NCI-H2171 (cell line): ENCODE data around the gene HIVEP3.

ENCODE experiments used
- DNase-seq: peaks from one replicate; lab custom pipeline; 2025; lab: John Stamatoyannopoulos, UW

The HIVEP3 gene

GRCh38 chr1:41846625-41847405 is 71.9 kb downstream of the HIVEP3 start:
- no peak for DNase-seq

GRCh38 chr1:41844781-41845272 is 73.9 kb downstream of the HIVEP3 start:
- no peak for DNase-seq

DNA sequence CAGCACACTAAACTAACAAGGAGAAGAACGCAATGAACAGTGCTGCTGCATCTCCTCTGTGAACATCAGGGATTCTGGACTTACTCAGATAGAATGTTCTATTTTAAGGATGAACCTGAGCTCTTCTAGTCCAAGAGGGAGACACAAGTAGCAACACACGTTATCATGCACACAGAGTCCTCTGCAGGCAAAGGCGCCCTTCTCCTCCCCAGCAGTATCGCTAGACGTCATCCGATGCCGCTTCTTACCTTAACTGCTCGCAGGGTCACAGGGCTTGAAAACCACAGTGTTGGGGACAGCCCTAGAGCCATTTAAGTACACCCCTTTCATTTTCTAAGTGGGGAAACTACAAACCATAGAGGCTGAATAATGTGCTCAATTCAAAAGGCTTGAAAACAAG is 74.5 kb downstream of the HIVEP3 start:
- DNase-seq, result no peak

DNA sequence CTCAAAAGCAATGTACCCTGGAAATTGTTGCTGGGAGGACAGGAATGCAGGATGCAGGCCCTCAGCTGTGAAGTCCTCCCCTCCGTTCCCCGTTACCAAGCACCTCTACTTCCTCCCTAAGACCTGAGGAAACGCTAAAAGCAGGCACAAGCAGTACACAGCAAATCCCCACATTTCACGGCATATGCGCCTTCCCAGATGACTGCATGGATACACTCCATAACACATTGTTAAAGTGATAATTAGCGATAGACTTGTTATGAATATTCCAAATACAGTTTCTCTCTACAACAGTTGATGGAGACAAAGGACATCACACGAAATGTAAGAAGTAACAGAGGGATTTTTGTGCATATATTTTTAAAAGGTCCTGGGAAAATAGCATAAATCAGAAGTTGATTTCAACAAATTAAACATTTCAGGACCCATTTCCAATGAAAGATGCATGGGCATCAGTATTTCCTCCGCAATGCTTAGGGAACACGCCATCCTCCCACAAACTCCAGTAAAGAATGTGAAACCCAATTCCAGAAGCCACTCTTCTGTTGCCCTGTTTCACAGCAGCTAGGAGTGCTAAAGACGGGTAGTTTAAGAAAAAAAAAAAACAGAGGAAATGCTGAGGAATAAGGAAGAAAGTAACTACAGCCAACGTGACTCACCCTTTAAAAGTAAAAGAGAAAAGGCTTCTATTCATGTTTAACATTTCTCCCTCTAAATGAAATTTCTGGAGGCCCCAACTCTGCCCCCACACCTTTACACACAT is 75.5 kb downstream of the HIVEP3 start:
- no peak for DNase-seq

- no peak for DNase-seq
Observed at GRCh38 chr1:41842326-41842725, 76.4 kb downstream of the HIVEP3 start.

DNA sequence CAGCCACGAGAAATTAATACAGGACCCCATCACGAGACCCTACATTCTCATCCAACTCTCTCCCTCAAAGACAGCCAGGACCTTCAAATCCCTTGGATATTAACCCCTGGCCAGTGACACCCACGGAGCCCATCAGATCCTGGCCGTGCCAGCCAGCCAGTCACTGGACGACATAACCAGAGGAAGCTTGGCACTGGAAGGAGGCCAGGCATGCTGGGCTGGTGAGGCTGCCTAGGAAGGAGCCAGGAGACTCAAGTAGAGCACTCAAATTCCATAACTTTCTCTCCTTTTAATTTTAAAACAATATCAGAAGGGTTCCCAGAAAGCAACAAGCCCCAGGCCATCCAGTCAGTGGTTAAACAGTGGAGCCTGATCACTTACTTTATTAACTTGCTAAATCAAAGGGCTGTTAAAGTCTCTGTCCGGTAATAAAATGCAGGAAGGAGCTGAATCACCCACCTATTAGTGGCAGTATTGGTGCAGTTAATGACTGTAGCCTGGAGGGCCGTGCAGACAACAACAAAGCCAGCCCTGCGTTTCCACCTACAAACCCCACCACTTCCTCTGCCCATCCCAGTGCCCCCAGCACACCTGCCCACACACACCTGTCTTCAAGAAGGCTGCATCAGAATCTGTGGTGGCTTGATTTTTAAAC is 78.0 kb downstream of the HIVEP3 start:
- DNase-seq, result no peak

GRCh38 chr1:41838266-41838665 is 80.5 kb downstream of the HIVEP3 start:
- no peak for DNase-seq

- no peak for DNase-seq
Observed at GRCh38 chr1:41837691-41838090, 81.0 kb downstream of the HIVEP3 start.

GRCh38 chr1:41835485-41835884 is 83.2 kb downstream of the HIVEP3 start:
- no peak for DNase-seq

DNA sequence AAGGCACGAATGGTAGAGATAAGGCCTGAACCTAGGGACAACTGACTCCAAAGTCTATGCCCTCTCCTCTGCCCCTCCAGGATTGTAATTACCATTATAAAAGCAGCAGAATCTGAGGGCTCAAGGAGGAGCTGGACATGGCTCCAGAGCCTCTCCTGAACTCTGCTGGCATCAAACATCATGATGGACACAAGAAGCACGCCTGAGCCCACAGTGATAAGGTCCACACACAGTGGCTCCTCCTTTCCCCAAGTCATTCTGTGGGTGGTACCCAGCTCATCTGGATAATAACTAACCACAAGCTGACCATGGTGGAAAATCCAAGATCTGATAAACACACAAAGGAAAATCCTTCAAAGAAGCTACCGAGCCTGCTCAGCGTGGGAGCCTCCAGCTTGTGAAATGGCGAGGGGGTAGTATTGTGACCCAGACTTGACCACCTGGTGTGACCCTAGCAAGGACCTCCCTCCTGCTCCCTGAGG is 85.2 kb downstream of the HIVEP3 start:
- no peak for DNase-seq

DNA sequence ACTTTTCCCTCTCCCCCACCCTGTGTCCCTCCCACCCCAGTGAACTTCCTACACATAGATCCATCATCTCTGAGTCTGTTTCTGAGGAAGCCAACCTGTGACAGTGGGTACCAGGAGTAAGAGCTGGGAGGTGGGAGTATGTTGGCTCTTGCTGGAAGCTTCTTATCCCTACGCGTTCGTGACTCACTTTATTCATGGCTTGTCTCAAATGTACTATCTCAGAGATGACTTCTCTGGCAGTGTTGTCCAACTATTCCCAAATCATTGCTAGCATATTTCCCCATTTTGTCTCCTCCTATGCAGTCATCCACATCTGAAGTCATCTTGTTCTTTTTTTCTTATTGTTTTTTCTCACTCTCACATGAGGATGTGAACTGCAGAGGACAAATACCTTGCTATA is 88.0 kb downstream of the HIVEP3 start:
- no peak for DNase-seq

DNA sequence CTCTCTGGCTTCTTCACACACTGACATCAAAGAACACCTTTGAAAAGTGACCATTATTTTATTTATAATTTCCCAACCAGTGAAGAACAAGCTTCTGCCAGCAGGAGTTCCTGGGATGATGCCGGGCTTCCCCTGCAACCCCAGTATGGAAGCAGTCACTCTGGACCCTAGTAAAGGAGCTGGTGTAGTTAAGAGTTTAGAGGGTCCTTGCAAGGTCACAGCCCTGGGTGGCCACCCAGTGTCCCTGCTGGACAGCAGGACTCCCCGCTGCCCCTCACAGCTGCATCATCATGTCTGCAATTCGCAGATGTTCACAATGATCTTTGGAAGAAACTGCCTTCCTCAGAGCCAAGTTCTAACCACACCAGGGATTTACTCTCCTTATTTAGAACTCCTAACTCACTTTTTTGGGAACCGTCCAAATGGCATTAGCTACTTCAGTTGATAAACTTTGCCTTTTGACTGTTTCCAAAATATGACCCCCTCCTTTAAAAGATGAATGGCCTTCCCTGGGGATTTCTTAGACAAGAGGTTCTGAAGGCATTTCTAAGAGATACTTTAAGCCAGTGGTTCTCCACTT is 90.6 kb downstream of the HIVEP3 start:
- no peak for DNase-seq

- no peak for DNase-seq
Observed at GRCh38 chr1:41823471-41823870, 95.3 kb downstream of the HIVEP3 start.

DNA sequence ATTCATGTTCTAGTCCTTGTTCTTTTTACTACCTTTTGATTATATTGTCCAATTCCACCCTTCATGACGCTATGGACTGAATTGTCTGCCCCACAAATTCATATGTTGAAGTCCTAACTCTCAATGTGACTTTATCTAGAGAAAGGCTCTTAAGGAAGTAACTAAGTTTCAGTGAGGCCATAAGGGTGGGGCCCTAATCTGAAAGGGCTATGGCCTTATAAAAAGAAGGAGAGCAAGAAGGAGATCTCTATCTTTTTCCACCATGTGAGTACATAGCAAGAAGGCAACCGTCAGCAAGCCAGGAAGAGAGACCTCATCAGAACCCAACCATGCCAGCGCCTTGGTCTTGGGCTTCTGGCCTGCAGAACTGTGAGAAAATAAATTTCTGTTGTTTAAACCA is 95.9 kb downstream of the HIVEP3 start:
- no peak for DNase-seq

DNA sequence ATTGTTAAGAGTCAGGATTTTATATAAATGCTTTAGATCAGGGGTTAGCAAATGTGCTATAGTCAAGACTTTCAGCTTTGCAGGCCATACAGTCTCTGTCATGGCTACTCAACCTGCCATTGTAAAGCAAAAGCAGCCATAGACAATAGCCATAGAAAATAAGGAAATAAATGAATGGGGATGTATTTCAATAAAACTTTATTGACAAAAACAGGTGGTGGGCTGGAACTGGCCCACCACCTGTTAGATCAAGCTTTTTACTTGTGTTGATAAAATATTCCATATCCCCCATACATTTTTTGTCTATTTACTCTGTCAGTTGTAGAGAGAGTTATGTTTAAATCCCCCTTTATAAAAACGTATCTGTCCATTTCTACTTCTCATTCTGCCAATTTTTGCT is 98.9 kb downstream of the HIVEP3 start:
- DNase-seq, result no peak

- no peak for DNase-seq
Observed at GRCh38 chr1:41819069-41819468, 99.7 kb downstream of the HIVEP3 start.

DNA sequence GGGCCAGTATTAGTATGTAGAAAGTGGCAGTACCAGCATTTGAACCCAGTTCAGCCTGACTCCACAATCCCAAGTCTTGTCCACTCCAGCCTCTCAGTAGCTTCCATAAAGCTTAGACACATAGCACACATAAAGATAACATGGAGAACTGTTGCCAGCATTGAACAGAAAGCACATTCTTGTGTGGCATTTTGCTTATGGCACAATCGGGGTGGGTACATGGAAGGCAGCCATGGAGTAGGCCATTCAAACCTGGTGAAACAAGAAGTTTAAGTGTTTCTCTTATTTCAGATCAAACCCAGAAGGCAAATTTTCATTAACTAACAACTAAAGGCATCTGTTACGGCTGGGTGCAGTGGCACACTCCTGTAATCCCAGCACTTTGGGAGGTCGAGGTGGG is 102.7 kb downstream of the HIVEP3 start:
- no peak for DNase-seq

DNA sequence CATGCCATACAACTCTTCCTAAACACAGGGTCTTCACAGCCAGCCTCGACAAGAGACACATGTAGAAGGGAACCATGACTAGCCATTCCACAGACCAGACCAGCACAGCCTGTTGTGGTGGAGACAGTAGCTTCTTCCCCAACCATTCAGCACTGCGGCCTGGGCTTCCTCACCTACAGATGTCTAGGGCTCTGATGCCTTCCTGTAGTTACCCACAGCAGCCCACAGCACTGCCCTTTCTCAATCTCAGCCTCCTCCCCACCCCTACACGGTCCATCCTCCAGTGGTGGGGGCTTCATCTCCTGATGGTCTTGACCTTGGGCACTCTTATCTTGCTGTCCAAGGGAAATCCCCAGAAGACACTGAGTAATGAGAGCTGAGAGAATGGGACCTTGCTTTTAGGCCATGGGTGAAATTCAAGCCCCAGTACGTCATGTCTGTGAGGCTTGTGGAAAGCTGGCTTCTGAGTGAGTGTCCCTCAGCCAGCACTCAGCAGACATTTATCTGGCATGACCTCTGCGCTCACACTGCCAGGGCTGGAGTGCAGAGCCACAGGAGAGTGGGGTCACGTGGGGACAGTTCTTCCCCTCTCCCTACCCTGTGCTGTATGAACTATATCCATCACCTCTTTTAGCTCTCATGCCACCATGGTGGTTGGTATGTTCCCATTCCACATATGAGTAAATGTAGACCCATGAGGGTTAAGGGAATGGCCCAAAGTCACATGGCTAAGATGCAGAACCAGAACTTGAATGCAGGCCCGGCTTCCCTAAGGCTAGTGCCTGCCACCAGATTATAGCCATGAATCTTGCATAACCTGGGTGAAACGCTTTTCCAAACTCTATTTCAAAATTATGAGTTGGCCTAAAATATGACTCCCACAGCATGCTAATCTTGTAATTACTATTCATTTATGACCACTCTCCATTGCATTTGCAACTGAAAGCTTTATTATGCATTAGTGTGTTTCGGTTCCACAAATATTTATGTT is 104.7 kb downstream of the HIVEP3 start:
- no peak for DNase-seq

- no peak for DNase-seq
Observed at GRCh38 chr1:41813226-41813625, 105.5 kb downstream of the HIVEP3 start.

GRCh38 chr1:41812453-41812852 is 106.3 kb downstream of the HIVEP3 start:
- DNase-seq, result no peak

DNA sequence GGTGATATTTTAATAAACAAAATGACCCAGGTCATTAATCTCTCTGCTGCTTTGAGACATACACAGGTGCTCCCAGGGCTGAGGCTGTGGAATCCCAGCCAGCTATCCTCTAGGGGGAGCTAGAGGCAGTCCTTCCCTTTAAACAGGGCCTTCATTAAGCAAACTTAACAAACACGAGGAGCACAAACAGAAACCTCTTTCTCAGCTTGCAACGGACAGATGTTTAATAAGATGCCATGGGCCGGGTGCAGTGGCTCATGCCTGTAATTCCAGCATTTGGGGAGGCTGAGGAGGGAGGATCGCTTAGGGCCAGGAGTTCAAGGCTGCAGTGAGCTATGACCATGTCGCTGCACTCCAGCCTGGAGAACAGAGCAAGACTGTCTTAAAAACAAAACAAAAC is 106.7 kb downstream of the HIVEP3 start:
- peak; percentile 20 for DNase-seq
